CD14-positive monocyte (primary cell): ENCODE measurements around the gene CAMSAP2. TPM values are rescaled to one million over a fixed set of nuclear protein-coding genes. Genes with fewer than 3 reads are reported as not detected.

Source experiments
- DNase-seq, 3 donors: peaks; one replicate each; pipeline ENCODE4 v3.0.0-alpha.2; 2011 to 2022
- H2AFZ ChIP-seq: 2 replicates; pipeline ENCODE4 v1.6.0; 2012; ENCODE audit warnings: mild to moderate bottlenecking, low read depth, low read length, inconsistent platforms; ENCODE audit not compliant: insufficient read depth, poor library complexity, severe bottlenecking
- H3K27ac ChIP-seq, 2 donors: 1 replicate in 1 of 2; 2 replicates in 1 of 2; pipeline ENCODE4 v1.5.1; 2012 to 2013; ENCODE audit warnings: low read length in 2 of 2, control low read depth in 1 of 2, inconsistent platforms in 1 of 2, low read depth in 1 of 2, mild to moderate bottlenecking in 1 of 2
- H3K27me3 ChIP-seq, 2 donors: one replicate each; pipeline versions ENCODE4 v1.6.0 to v1.6.1; 2011 to 2013; ENCODE audit warnings: low read length in 2 of 2; ENCODE audit not compliant: control insufficient read depth in 2 of 2, insufficient read depth in 2 of 2
- H3K36me3 ChIP-seq, 2 donors: replicated peaks in 1 of 2; 1 replicate in 1 of 2; 2 replicates in 1 of 2; pipeline versions ENCODE4 v1.5.1 to v1.6.1; 2012 to 2013; ENCODE audit warnings: low read length in 2 of 2, control low read depth in 1 of 2, inconsistent platforms in 1 of 2, mild to moderate bottlenecking in 1 of 2; ENCODE audit not compliant: insufficient read depth in 2 of 2, control insufficient read depth in 1 of 2
- H3K4me1 ChIP-seq, 2 donors: 1 replicate in 1 of 2; 2 replicates in 1 of 2; pipeline versions ENCODE4 v1.5.1 to v1.6.1; 2012 to 2013; ENCODE audit warnings: low read length in 2 of 2, control low read depth in 1 of 2, inconsistent platforms in 1 of 2, mild to moderate bottlenecking in 1 of 2, moderate library complexity in 1 of 2; ENCODE audit not compliant: insufficient read depth in 2 of 2, control insufficient read depth in 1 of 2
- H3K4me2 ChIP-seq: replicated peaks from 2 replicates; pipeline ENCODE3; 2012; ENCODE audit warnings: low read length, moderate library complexity, mild to moderate bottlenecking; ENCODE audit not compliant: poor library complexity, severe bottlenecking; ENCODE audit errors: extremely low read depth
- H3K4me3 ChIP-seq, 3 experiments: fragments of 200-600 bp in 1 of 3; sonication (generic) in 1 of 3; replicated peaks in 1 of 3; 1 replicate in 2 of 3; 2 replicates in 1 of 3; pipeline ENCODE4 v1.5.1; 2011 to 2013; ENCODE audit warnings: low read length in 3 of 3, mild to moderate bottlenecking in 3 of 3, control low read depth in 2 of 3, low read depth in 2 of 3, inconsistent platforms in 1 of 3, moderate library complexity in 1 of 3
- H3K79me2 ChIP-seq: 2 replicates; pipeline ENCODE4 v1.6.0; 2012; ENCODE audit warnings: mild to moderate bottlenecking, control low read depth, inconsistent platforms, low read length, moderate library complexity; ENCODE audit not compliant: insufficient read depth
- H3K9ac ChIP-seq: 2 replicates; pipeline ENCODE4 v1.6.0; 2017; ENCODE audit warnings: low read length, mild to moderate bottlenecking; ENCODE audit not compliant: insufficient read depth, poor library complexity, severe bottlenecking
- H3K9me3 ChIP-seq, 2 donors: replicated peaks in 1 of 2; 1 replicate in 1 of 2; 2 replicates in 1 of 2; pipeline versions ENCODE4 v1.5.1 to v1.6.1; 2012 to 2013; ENCODE audit warnings: low read length in 2 of 2, control low read depth in 1 of 2; ENCODE audit not compliant: control insufficient read depth in 1 of 2, insufficient read depth in 1 of 2
- H4K20me1 ChIP-seq: 2 replicates; pipeline ENCODE4 v1.6.0; 2012; ENCODE audit warnings: mild to moderate bottlenecking, low read length, control low read depth, moderate library complexity; ENCODE audit not compliant: insufficient read depth
- H3K27ac Mint-ChIP-seq, 7 donors: one replicate each; pipeline ENCODE4 v1.8.0; 2020; ENCODE audit warnings: mild to moderate bottlenecking in 7 of 7, mixed read lengths in 7 of 7, moderate library complexity in 6 of 7, inconsistent platforms in 2 of 7
- H3K27me3 Mint-ChIP-seq, 3 donors: one replicate each; pipeline ENCODE4 v1.8.0; 2021 to 2022; ENCODE audit warnings: low read depth in 3 of 3, mild to moderate bottlenecking in 3 of 3, mixed read lengths in 3 of 3, moderate library complexity in 3 of 3, inconsistent platforms in 1 of 3
- H3K36me3 Mint-ChIP-seq, 2 donors: one replicate each; pipeline ENCODE4 v1.8.0; 2020; ENCODE audit warnings: mixed read lengths in 2 of 2, inconsistent platforms in 1 of 2, mild to moderate bottlenecking in 1 of 2
- H3K4me1 Mint-ChIP-seq: one replicate; pipeline ENCODE4 v1.8.0; 2020; ENCODE audit warnings: mild to moderate bottlenecking, mixed read lengths
- H3K4me3 Mint-ChIP-seq, 2 donors: one replicate each; pipeline ENCODE4 v1.8.0; 2020; ENCODE audit warnings: mild to moderate bottlenecking in 2 of 2, mixed read lengths in 2 of 2, moderate library complexity in 1 of 2
- H3K9me3 Mint-ChIP-seq, 7 donors: one replicate each; pipeline ENCODE4 v1.8.0; 2020 to 2022; ENCODE audit warnings: mixed read lengths in 7 of 7, mild to moderate bottlenecking in 6 of 7, moderate library complexity in 6 of 7, inconsistent platforms in 2 of 7
- WGBS: methylation state at CpG from one replicate; pipeline ENCODE4 v1.1.5; 2013; ENCODE audit warnings: missing lambda C conversion rate; ENCODE audit not compliant: insufficient coverage; 5-methylcytosine and 5-hydroxymethylcytosine counted together
- intact Hi-C, 2 donors: fragments of 100-400 bp; cut with micrococcal nuclease; formaldehyde crosslinking; loops; one replicate each; pipeline versions ENCODE4 v1.15.0 to v1.15.1; 2023
- polyA plus RNA-seq, 3 donors: library from polyadenylated mRNA; depleted of rRNA in 1 of 3; unstranded in 2 of 3; stranded (reverse) in 1 of 3; fragments of 300-500 nt in 2 of 3; fragments of >200 nt in 1 of 3; fragmentation: Illumina TruSeq in 2 of 3; gene quantifications; 1 replicate in 2 of 3; 2 replicates in 1 of 3; pipeline ENCODE4 v1.2.3, GENCODE V29; 2012 to 2021
- TF ChIP-seq, protein P1 (sequence below): fragments of 200-600 bp; IDR thresholded peaks from one replicate; pipeline ENCODE4 v1.8.0; 2022; ENCODE audit warnings: antibody characterized with exemption, mild to moderate bottlenecking

CAMSAP2 gene
- polyA plus RNA-seq, 3 donors = 0.89 to 1.3 (median 0.90) TPM

DNA sequence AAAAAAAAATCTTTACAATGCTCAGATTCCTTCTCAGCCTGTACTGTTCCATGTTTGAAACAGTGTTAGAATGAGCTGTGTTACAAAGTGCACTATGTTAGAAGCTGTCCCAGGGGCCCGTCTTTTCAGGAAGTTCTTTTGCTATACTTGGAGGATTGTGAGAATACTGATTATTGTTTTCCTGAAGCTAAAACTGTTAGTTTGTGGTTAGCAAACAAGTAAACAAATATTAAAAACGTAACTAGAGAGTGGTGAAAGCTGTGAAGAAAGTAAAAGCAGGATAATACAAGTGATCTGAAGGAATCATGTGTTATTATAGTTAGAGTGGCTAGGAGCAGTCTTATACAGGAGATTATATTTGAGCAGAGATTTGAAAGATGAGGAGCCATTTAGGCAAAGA, 35.6 kb downstream of the CAMSAP2 start:
- intact Hi-C loops = no loop called here

DNA sequence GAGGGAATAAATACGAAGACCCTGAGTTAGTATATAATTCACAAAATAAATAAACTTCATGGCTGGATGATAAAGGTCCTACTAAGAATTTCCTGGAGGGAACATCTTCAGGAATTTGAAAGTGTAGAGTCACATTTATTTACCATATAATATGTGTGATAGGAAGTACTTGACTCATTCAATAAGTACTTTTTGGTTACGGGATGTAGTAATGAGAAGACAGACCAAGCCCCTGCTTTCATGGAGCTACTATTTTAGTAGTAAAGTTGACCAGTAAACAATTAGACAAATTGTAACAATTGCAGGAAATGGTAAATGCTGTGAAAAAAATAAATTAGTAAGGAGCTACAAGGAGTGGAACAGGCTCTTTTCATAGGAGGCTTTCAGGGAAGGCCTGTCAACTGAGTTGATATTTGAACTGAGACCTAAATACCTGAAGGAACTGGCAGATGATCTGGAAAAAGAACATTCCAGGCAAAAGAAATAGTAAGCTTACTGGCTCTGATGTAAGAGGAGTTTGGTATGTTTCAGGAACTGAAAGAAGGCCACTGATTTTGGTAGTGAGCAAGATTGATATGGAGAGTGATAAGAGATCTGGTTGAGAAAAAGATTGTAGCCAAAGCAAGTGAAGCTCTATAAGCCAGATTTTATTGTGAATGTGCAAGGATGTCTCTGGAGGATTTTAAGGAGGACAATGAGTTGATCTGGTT, 36.2 kb downstream of the CAMSAP2 start:
- Mint-ChIP-seq H3K4me1 (no peaks in the 10 kb centered on the region), H3K4me3 (no peak overlapping the region), H3K36me3 (no peaks in the 10 kb centered on the region), H3K9me3 (peaks cover 0 to 4% (median 0%) of the 10 kb centered on the region in 7 donors), H3K27ac (no peak overlapping the region), H3K27me3 (peaks cover 0 to 4% (median 0%) of the 10 kb centered on the region in 3 donors)
- TF ChIP-seq, protein P1, sequence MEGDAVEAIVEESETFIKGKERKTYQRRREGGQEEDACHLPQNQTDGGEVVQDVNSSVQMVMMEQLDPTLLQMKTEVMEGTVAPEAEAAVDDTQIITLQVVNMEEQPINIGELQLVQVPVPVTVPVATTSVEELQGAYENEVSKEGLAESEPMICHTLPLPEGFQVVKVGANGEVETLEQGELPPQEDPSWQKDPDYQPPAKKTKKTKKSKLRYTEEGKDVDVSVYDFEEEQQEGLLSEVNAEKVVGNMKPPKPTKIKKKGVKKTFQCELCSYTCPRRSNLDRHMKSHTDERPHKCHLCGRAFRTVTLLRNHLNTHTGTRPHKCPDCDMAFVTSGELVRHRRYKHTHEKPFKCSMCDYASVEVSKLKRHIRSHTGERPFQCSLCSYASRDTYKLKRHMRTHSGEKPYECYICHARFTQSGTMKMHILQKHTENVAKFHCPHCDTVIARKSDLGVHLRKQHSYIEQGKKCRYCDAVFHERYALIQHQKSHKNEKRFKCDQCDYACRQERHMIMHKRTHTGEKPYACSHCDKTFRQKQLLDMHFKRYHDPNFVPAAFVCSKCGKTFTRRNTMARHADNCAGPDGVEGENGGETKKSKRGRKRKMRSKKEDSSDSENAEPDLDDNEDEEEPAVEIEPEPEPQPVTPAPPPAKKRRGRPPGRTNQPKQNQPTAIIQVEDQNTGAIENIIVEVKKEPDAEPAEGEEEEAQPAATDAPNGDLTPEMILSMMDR = no peak
- Histone ChIP-seq H3K4me2 (no peak overlapping the region), H3K36me3 (no peaks in the 10 kb centered on the region), H3K27ac (no peak overlapping the region), H4K20me1 (no peaks in the 10 kb centered on the region), H3K9me3 (no peaks in the 10 kb centered on the region), H3K9ac (no peak overlapping the region), H3K4me3 (no peak overlapping the region), H3K4me1 (no peaks in the 10 kb centered on the region), H3K79me2 (no peaks in the 10 kb centered on the region), H2AFZ (no peak overlapping the region), H3K27me3 (no peaks in the 10 kb centered on the region)
- no CpG with 5 or more reads among the region's 2 CpGs for WGBS
- intact Hi-C loops = no loop called here
- DNase-seq = no peak

More for the DNA sequence above, 35.6 kb downstream of the CAMSAP2 start:
- H3K4me3 Mint-ChIP-seq = no peak overlapping the region
- H3K36me3 ChIP-seq = no peaks in the 10 kb centered on the region
- no peaks in the 10 kb centered on the region for H4K20me1 ChIP-seq
- no peaks in the 10 kb centered on the region for H3K27me3 ChIP-seq
- H3K79me2 ChIP-seq = no peaks in the 10 kb centered on the region
- H3K27ac ChIP-seq = no peak overlapping the region
- H3K36me3 Mint-ChIP-seq = no peaks in the 10 kb centered on the region
- H3K9me3 ChIP-seq = no peaks in the 10 kb centered on the region
- no peak for DNase-seq
- no peak overlapping the region for H3K4me2 ChIP-seq
- peaks cover 0 to 4% (median 0%) of the 10 kb centered on the region in 7 donors for H3K9me3 Mint-ChIP-seq
- H3K27me3 Mint-ChIP-seq = peaks cover 0 to 4% (median 0%) of the 10 kb centered on the region in 3 donors
- no peak overlapping the region for H3K4me3 ChIP-seq
- H3K27ac Mint-ChIP-seq = no peak overlapping the region
- no peaks in the 10 kb centered on the region for H3K4me1 ChIP-seq
- TF ChIP-seq, protein P1 = no peak
- H2AFZ ChIP-seq = no peak overlapping the region
- H3K9ac ChIP-seq = no peak overlapping the region
- no peaks in the 10 kb centered on the region for H3K4me1 Mint-ChIP-seq
- WGBS = 71% methylated on average over 1 of the region's 2 CpGs
